Measurements from ENCODE around the gene PHGDH.

GRCh38 chr1:119773711-119774241 is 62.0 kb downstream of the PHGDH start:
- no peak for TF ChIP-seq CTCF (conservative IDR thresholded peaks at IDR 0.05)
- no peak for TF ChIP-seq ZFX (IDR thresholded peaks at IDR 0.05)

Measured in C4-2B (cell line).